Measurements from ENCODE around the gene DUSP6. TPM values are rescaled to one million over a fixed set of nuclear protein-coding genes. Genes with fewer than 3 reads are reported as not detected.

The DUSP6 gene
- total and polyA plus RNA-seq, 10 of the 15 experiments (the other 5 are each of a cell fraction or from before 2014, with no cell fraction given) = 0.02 to 0.69 (median 0.07) TPM; not detected in 1

DNA sequence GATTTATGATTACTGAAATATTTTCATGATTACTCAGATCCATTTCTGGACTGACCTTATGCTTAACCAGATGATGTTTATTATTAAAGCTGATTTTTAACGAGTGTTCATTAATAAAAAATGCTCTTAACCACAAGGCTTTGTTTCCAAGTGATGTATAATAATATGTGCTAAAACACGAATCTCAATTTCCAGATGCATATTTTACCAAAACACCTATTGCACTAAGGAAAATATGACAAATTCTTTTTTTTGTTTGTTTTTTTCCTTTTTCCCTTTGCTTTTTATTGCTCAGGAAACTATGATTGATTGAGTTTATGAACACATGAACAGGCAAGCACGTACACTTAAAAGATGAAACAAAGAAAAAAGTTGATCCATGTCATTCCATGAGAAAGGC lies 16.9 kb upstream of the DUSP6 start:
- WGBS (ENCODE audit: insufficient coverage, insufficient replicate concordance, low lambda C conversion rate, missing lambda C conversion rate) = 57% methylated on average over 3 of the region's 3 CpGs
- Histone ChIP-seq H3K27me3 (replicated peaks in 1 of 2; ENCODE audit: control insufficient read depth in 2 of 2, insufficient read depth in 2 of 2, low read length in 1 of 2) (peaks cover 0 to 1% of the 10 kb centered on the region in 2 experiments; a peak in 2 of 4 replicates), H3K36me3 (ENCODE audit: control insufficient read depth in 2 of 2, insufficient read depth in 2 of 2, low read length in 1 of 2) (no peaks in the 10 kb centered on the region), H3K9ac (ENCODE audit: control insufficient read depth, insufficient read depth, low read length) (no peak overlapping the region), H3K27ac (ENCODE audit: control insufficient read depth, insufficient read depth) (no peak overlapping the region), H3K79me2 (ENCODE audit: control insufficient read depth, insufficient read depth, low read length) (no peaks in the 10 kb centered on the region), H3K4me2 (ENCODE audit: control insufficient read depth, insufficient read depth) (no peak overlapping the region), H4K20me1 (ENCODE audit: control insufficient read depth, insufficient read depth) (no peaks in the 10 kb centered on the region), H3K4me3 (no peak overlapping the region), H3K4me1 (ENCODE audit: control insufficient read depth, insufficient read depth, low read length) (no peaks in the 10 kb centered on the region), H3K9me3 (replicated peaks; ENCODE audit: control insufficient read depth, insufficient read depth, low read length) (no peaks in the 10 kb centered on the region), H2AFZ (ENCODE audit: control insufficient read depth, low read depth, low read length) (no peak overlapping the region)
- ChIA-PET CTCF (no interaction called here), POLR2A (no interaction called here), RAD21 (ENCODE audit: unreplicated experiment) (no interaction called here), SMC1A (ENCODE audit: uncharacterized antibody, unreplicated experiment) (no interaction called here)
- intact Hi-C loops (cut with micrococcal nuclease; ENCODE audit: unreplicated experiment) = no loop called here
- BruUV-seq (replicated peaks) = no TSS peak
- ATAC-seq (no peak), DNase-seq (ENCODE audit: low read depth, low spot score) (no peak), FAIRE-seq (no peak)
- in situ Hi-C loops (cut with MboI) = no loop called here
- TF ChIP-seq, protein P1, sequence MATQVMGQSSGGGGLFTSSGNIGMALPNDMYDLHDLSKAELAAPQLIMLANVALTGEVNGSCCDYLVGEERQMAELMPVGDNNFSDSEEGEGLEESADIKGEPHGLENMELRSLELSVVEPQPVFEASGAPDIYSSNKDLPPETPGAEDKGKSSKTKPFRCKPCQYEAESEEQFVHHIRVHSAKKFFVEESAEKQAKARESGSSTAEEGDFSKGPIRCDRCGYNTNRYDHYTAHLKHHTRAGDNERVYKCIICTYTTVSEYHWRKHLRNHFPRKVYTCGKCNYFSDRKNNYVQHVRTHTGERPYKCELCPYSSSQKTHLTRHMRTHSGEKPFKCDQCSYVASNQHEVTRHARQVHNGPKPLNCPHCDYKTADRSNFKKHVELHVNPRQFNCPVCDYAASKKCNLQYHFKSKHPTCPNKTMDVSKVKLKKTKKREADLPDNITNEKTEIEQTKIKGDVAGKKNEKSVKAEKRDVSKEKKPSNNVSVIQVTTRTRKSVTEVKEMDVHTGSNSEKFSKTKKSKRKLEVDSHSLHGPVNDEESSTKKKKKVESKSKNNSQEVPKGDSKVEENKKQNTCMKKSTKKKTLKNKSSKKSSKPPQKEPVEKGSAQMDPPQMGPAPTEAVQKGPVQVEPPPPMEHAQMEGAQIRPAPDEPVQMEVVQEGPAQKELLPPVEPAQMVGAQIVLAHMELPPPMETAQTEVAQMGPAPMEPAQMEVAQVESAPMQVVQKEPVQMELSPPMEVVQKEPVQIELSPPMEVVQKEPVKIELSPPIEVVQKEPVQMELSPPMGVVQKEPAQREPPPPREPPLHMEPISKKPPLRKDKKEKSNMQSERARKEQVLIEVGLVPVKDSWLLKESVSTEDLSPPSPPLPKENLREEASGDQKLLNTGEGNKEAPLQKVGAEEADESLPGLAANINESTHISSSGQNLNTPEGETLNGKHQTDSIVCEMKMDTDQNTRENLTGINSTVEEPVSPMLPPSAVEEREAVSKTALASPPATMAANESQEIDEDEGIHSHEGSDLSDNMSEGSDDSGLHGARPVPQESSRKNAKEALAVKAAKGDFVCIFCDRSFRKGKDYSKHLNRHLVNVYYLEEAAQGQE (IDR thresholded peaks at IDR 0.05; ENCODE audit: low read depth, low read length) = no peak
- TF ChIP-seq, protein P2, sequence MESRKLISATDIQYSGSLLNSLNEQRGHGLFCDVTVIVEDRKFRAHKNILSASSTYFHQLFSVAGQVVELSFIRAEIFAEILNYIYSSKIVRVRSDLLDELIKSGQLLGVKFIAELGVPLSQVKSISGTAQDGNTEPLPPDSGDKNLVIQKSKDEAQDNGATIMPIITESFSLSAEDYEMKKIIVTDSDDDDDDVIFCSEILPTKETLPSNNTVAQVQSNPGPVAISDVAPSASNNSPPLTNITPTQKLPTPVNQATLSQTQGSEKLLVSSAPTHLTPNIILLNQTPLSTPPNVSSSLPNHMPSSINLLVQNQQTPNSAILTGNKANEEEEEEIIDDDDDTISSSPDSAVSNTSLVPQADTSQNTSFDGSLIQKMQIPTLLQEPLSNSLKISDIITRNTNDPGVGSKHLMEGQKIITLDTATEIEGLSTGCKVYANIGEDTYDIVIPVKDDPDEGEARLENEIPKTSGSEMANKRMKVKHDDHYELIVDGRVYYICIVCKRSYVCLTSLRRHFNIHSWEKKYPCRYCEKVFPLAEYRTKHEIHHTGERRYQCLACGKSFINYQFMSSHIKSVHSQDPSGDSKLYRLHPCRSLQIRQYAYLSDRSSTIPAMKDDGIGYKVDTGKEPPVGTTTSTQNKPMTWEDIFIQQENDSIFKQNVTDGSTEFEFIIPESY (IDR thresholded peaks at IDR 0.05) = no peak
- TF ChIP-seq CBX5 (IDR thresholded peaks at IDR 0.05; ENCODE audit: low read depth) (no peak), KDM1A (IDR thresholded peaks at IDR 0.05; ENCODE audit: borderline replicate concordance) (no peak), SMAD5 (IDR thresholded peaks at IDR 0.05; ENCODE audit: low read depth) (no peak), ZNF207 (IDR thresholded peaks at IDR 0.05; ENCODE audit: borderline replicate concordance) (no peak), NFXL1 (IDR thresholded peaks at IDR 0.05; ENCODE audit: borderline replicate concordance) (no peak), SMARCA5 (IDR thresholded peaks at IDR 0.05) (no peak), RBBP5 (conservative IDR thresholded peaks at IDR 0.05) (no peak), LARP7 (IDR thresholded peaks at IDR 0.05) (no peak), IKZF1 (conservative IDR thresholded peaks at IDR 0.05) (no peak), RFX5 (IDR thresholded peaks at IDR 0.05; ENCODE audit: low read depth, low read length) (no peak), HDGF (IDR thresholded peaks at IDR 0.05) (no peak)
- TF ChIP-seq, protein P3, sequence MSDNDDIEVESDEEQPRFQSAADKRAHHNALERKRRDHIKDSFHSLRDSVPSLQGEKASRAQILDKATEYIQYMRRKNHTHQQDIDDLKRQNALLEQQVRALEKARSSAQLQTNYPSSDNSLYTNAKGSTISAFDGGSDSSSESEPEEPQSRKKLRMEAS (IDR thresholded peaks at IDR 0.05; ENCODE audit: low read depth, low read length) = no peak
- TF ChIP-seq, protein P4, sequence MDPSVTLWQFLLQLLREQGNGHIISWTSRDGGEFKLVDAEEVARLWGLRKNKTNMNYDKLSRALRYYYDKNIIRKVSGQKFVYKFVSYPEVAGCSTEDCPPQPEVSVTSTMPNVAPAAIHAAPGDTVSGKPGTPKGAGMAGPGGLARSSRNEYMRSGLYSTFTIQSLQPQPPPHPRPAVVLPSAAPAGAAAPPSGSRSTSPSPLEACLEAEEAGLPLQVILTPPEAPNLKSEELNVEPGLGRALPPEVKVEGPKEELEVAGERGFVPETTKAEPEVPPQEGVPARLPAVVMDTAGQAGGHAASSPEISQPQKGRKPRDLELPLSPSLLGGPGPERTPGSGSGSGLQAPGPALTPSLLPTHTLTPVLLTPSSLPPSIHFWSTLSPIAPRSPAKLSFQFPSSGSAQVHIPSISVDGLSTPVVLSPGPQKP (IDR thresholded peaks at IDR 0.05; ENCODE audit: low read depth, low read length) = no peak
- TF ChIP-seq, protein P5, sequence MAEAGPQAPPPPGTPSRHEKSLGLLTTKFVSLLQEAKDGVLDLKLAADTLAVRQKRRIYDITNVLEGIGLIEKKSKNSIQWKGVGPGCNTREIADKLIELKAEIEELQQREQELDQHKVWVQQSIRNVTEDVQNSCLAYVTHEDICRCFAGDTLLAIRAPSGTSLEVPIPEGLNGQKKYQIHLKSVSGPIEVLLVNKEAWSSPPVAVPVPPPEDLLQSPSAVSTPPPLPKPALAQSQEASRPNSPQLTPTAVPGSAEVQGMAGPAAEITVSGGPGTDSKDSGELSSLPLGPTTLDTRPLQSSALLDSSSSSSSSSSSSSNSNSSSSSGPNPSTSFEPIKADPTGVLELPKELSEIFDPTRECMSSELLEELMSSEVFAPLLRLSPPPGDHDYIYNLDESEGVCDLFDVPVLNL (IDR thresholded peaks at IDR 0.05; ENCODE audit: low read depth, low read length) = no peak
- TF ChIP-seq, protein P6, sequence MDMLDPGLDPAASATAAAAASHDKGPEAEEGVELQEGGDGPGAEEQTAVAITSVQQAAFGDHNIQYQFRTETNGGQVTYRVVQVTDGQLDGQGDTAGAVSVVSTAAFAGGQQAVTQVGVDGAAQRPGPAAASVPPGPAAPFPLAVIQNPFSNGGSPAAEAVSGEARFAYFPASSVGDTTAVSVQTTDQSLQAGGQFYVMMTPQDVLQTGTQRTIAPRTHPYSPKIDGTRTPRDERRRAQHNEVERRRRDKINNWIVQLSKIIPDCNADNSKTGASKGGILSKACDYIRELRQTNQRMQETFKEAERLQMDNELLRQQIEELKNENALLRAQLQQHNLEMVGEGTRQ (IDR thresholded peaks at IDR 0.05; ENCODE audit: borderline replicate concordance, low read depth, low read length) = no peak
